Activated naive CD8-positive, alpha-beta T cell treated with anti-CD3 and anti-CD28 coated beads, Interleukin-2, amount 50 U/mL, for 24 hours (primary cell): ENCODE data around the gene LYPD4.

Source experiments
- ATAC-seq: fragments of 150-1000 bp; cut with Tn5 transposase; one replicate; pipeline ENCODE4 v1.10.0; 2021
- DNase-seq: peaks from one replicate; pipeline ENCODE4 v3.0.0; 2021
- H3K27ac Mint-ChIP-seq: one replicate; pipeline ENCODE4 v1.8.0; 2021; ENCODE audit warnings: mild to moderate bottlenecking, mixed read lengths
- H3K27me3 Mint-ChIP-seq: one replicate; pipeline ENCODE4 v1.8.0; 2021; ENCODE audit warnings: mixed read lengths
- H3K36me3 Mint-ChIP-seq: one replicate; pipeline ENCODE4 v1.8.0; 2021; ENCODE audit warnings: low read depth, mixed read lengths
- H3K4me1 Mint-ChIP-seq: one replicate; pipeline ENCODE4 v1.8.0; 2021; ENCODE audit warnings: mixed read lengths
- H3K4me3 Mint-ChIP-seq: one replicate; pipeline ENCODE4 v1.8.0; 2021; ENCODE audit warnings: mild to moderate bottlenecking, moderate library complexity, mixed read lengths
- H3K9me3 Mint-ChIP-seq: one replicate; pipeline ENCODE4 v1.8.0; 2021; ENCODE audit warnings: mixed read lengths

Gene LYPD4

DNA sequence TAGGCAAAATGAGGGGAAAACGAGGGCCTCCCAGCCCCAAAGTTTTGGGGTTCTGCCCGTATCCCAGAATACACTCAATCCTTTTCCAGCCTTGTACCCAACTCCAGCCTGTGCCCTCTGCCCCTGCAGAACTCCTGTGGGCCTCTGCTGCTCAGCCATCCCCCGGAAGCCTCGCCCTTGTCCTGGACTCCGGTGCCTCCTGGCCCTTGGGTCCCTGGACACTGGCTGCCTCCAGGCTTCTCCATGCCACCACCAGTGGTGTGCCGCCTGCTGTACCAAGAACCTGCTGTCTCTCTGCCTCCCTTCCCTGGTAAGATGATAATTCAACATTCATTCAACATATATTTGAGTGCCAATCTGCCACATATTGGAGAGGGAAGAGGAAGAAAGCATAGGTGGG is 4.2 kb upstream of the LYPD4 start:
- H3K27me3 Mint-ChIP-seq: peaks cover 4% of the 10 kb centered on the region
- ATAC-seq: no peak
- no peaks in the 10 kb centered on the region for H3K9me3 Mint-ChIP-seq
- H3K4me1 Mint-ChIP-seq: no peaks in the 10 kb centered on the region
- no peak for DNase-seq
- no peaks in the 10 kb centered on the region for H3K36me3 Mint-ChIP-seq
- H3K27ac Mint-ChIP-seq: no peak overlapping the region
- no peak overlapping the region for H3K4me3 Mint-ChIP-seq

DNA sequence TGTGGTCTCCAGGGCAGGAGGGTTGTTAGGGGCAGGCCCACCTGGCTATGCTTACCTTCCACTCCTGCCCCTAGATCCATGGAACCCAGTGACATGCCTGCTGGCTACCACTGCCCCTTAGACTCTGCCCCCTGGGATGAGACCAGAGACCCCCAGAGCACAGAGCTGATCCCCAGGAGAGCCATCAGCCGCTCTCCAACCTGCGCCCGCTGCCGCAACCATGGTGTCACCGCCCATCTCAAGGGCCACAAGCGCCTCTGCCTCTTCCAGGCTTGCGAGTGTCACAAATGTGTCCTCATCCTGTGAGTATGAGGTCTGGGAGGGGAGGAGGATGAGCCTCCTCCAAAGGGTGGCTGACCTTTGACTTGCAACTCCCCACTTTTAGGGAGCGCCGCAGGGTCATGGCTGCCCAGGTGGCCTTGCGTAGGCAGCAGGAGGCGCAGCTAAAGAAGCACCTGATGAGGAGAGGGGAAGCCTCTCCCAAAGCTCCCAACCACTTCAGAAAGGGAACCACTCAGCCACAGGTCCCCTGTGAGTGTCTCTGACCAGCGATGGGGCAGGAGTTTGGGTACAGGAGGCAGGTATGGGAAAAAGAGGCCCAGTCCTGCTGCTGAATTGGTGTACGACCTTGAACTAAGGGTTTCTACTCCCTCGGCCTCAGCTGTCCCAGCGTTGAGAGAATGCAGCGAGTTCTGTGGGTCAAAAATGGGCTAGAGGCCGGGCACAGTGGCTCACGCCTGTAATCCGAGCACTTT is 3.0 kb upstream of the LYPD4 start:
- ATAC-seq (no peak), DNase-seq (no peak)
- Mint-ChIP-seq H3K4me1 (no peaks in the 10 kb centered on the region), H3K36me3 (no peaks in the 10 kb centered on the region), H3K4me3 (no peak overlapping the region), H3K27me3 (peaks cover 6% of the 10 kb centered on the region), H3K9me3 (no peaks in the 10 kb centered on the region), H3K27ac (no peak overlapping the region)

DNA sequence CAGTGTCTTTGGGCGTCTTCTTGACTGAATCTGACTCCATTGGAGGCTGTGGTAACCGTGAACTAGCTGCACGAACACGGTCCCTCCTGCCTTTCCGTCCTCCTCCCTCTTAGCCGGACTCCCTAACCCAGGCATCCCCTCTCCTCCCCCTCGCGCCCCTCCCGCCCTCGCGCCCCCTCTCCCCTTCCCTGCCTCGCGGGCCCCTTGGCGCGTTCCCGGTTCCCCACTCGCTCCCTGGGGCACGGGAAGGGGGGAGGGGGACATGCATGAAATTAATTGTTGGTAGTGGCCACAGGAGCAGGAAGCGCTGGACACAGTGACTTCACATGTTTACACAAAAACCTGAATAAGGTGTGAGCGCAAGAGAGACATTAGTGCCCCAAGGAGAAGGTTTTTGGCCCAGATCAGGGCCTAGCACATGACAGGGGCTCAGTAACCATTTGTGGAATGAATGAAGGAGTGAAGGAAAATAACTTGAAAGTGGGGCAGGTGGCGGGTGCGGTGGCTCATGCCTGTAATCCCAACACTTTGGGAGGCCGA is 638 bp upstream of the LYPD4 start:
- Mint-ChIP-seq H3K27ac (no peak overlapping the region), H3K27me3 (peaks cover 1% of the 10 kb centered on the region), H3K36me3 (no peaks in the 10 kb centered on the region), H3K4me1 (no peaks in the 10 kb centered on the region), H3K9me3 (no peaks in the 10 kb centered on the region), H3K4me3 (no peak overlapping the region)
- DNase-seq (no peak), ATAC-seq (no peak)

DNA sequence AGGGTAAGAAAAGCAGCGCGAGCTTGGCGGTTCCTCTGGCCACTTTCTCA is 343 bp upstream of the LYPD4 start, which contains the start of gene DMRTC2:
Gene DMRTC2, plus strand, starts transcription at position 42 of the 50 bp plus-strand sequence. CDS start 2,387 bp downstream, outside the sequence.
- no peaks in the 10 kb centered on the region for H3K9me3 Mint-ChIP-seq
- no peak for DNase-seq
- no peak within 1 kb of the TSS for H3K4me3 Mint-ChIP-seq
- H3K27ac Mint-ChIP-seq: no peak within 1 kb of the TSS
- H3K27me3 Mint-ChIP-seq: peaks cover 1% of the 10 kb centered on the region
- no peak for ATAC-seq
- no peaks in the 10 kb centered on the region for H3K4me1 Mint-ChIP-seq
- H3K36me3 Mint-ChIP-seq: no peaks in the 10 kb centered on the region

DNA sequence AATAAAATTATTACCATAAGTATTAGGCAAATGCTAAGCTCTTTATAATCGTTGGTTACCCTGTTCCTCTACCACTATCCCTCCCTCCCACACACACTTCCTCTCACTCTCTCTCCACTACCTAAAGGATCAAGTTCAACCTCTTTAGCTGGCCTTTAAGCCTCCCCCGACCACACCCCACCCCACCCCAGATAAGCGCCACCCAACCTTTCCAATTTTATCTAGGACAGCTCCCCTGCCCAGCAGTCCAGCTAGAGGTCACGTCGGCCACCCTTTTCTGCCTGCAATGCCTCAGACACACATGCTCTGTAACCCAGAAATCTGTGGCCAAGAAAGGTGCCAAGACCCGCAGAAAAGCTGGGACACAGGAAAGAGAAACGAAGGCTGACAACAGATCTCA is 1.1 kb downstream of the LYPD4 start:
- DNase-seq (no peak), ATAC-seq (no peak)
- Mint-ChIP-seq H3K4me1 (no peaks in the 10 kb centered on the region), H3K9me3 (no peaks in the 10 kb centered on the region), H3K27me3 (peaks cover 1% of the 10 kb centered on the region), H3K27ac (no peak overlapping the region), H3K36me3 (no peaks in the 10 kb centered on the region), H3K4me3 (no peak overlapping the region)

DNA sequence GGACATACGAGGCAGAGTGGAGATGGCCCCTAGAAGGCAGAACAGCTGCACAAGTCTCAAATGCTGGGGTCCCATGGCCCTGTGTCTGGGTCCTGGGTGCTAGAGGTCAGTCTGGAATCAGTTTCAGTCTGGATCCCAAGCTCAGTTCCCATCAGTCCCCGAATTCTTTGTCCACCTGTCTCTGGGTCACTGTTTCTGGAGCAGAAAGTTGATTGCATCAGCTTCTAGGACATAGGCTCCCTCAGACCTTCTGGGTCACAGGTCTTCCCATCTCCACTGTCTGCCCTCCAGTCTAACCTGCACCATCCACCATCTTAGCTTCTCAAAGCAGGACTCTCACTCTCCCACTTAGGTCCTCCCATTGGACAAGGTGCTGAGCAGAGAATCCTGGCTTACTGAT is 5.3 kb downstream of the LYPD4 start:
- Mint-ChIP-seq H3K27ac (no peak overlapping the region), H3K27me3 (peaks cover 12% of the 10 kb centered on the region), H3K9me3 (no peaks in the 10 kb centered on the region), H3K4me1 (no peaks in the 10 kb centered on the region), H3K36me3 (no peaks in the 10 kb centered on the region), H3K4me3 (no peak overlapping the region)
- DNase-seq: no peak
- no peak for ATAC-seq

DNA sequence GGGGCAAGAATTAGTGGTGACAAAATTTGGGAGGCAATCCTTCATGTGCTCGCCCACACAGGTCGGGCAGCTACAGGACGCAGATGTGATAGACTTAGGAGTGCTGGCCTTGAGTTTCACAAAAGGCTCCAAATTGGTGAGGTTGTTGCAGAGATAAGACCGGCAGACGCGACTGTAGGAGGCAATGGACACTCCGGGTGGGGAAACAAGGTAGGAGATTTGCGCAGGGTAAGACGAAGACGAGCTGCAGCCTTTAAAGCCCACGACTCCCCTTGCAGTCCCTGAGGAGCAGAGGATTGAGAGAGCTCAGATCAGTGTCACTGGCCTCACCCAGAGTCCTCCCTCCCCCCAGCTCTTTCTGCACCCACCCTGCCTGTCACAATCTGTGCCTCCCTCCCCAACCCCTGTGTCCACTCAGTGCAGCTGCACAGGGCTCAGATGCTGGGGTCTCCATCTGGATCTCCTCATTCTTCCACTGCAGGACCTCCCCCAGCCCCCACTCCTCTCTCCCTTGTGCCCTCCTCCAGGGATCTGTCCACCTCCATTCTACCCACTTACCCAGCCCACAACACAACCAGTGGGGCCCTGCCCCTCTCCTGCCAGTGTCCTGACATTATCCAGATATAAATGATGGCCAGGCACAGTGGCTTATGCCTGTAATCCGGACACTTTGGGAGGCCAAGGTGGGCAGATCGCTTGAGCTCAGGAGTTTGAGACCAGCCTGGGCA is 6.3 kb downstream of the LYPD4 start:
- Mint-ChIP-seq H3K27ac (no peak overlapping the region), H3K4me1 (no peaks in the 10 kb centered on the region), H3K27me3 (peaks cover 12% of the 10 kb centered on the region), H3K9me3 (no peaks in the 10 kb centered on the region), H3K36me3 (no peaks in the 10 kb centered on the region), H3K4me3 (no peak overlapping the region)
- DNase-seq (no peak), ATAC-seq (no peak)

DNA sequence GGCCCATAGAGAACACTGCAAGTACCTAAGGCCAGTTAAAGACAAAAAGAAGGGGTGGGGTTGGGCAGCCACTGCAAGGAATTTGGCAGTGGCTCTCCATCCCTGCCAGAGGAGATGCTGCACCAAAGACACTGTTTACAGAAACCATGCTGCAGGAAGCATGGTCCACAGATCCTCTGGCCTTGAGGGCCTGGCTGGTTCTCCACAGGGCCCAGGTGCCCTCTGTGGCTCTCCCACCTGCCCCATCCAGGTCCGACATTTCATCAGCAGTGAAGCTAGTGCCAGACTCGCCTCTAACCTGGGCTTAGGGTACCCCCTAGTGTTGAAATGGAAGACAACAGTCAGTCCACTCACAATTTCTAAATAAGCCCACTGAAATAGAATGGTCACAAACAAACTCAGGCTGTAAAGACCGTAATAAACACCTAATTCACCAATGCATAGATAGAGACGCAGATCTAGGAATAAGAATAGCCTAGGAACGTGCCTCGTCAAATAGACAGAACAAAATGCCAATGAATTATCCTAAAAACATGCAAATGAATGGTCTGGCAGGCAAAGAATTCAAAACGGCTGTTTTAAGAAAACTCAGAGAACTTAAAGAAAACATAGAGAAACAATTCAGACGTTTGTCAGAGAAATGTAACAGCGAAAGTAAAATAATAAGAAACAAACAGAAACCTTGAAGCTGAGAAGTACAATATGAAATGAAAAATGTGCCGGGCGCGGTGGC is 23.3 kb downstream of the LYPD4 start:
- ATAC-seq: peak; percentile 81

DNA sequence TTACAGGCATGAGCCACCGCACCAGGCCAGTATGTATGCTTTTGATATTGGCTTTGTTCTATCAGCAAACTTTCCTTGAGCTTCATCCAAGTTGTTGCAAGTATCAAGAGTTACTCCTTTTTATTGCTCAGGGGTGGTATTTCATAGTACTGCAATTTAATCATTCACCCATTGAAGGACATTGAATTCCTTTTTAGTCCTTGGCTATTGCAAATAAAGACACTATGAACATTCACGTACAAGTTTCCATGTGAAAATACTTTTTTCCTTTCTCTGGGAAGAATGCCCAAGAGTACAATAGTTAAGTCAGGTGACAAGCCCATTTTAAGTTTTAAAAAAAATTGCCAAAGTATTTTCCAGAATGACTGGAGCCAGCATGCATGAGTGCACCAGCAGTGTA is 27.7 kb downstream of the LYPD4 start:
- DNase-seq (no peak), ATAC-seq (no peak)
- H3K4me1 Mint-ChIP-seq: peaks cover 11% of the 10 kb centered on the region
- H3K36me3 Mint-ChIP-seq: no peaks in the 10 kb centered on the region
- no peak overlapping the region for H3K27ac Mint-ChIP-seq
- H3K4me3 Mint-ChIP-seq: no peak overlapping the region
- no peaks in the 10 kb centered on the region for H3K9me3 Mint-ChIP-seq
- peaks cover 5% of the 10 kb centered on the region for H3K27me3 Mint-ChIP-seq

More for the DNA sequence above, 23.3 kb downstream of the LYPD4 start:
- H3K4me3 Mint-ChIP-seq: no peak overlapping the region
- no peak overlapping the region for H3K27ac Mint-ChIP-seq
- H3K36me3 Mint-ChIP-seq: no peaks in the 10 kb centered on the region
- no peaks in the 10 kb centered on the region for H3K9me3 Mint-ChIP-seq
- peaks cover 12% of the 10 kb centered on the region for H3K27me3 Mint-ChIP-seq
- DNase-seq: peak; percentile 37
- H3K4me1 Mint-ChIP-seq: no peaks in the 10 kb centered on the region

DNA sequence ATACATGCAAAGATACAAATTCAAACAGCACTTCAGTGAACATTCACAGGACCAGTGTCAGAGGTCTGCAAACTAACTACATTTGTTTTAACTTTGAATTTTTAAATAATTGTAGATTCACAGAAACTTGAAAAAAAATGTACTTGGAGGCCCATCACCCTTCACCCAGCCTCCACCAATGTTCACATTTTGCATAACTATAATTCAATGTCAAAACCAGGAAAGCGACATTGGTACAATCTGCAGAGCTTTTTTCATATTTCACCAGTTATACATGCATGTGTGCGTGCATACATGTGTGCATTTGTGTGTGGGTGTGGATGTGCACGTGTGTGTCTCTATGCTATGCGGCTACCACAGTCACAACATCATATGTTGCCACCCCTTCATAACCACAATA is 29.2 kb downstream of the LYPD4 start:
- H3K9me3 Mint-ChIP-seq: no peaks in the 10 kb centered on the region
- H3K27me3 Mint-ChIP-seq: no peaks in the 10 kb centered on the region
- no peaks in the 10 kb centered on the region for H3K36me3 Mint-ChIP-seq

DNA sequence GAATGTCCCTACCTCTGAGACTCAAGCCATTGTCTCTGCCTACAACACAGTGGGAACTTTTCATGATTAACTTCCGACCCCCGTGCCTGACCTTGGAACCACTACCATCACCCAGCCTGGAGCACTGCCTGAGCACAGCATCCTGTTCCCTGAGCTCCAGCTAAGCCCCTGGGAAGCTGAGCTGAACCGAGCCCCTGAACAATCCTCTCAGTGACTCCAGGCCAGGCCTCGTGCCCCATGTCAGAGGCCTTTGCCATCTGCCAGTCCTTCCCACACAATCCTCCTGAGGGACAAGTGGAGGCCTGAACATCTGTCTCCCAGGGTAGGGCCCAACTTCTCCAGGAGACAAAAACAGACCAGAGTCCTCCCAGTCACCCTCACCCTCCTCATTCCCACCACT is 30.6 kb downstream of the LYPD4 start:
- no peak for ATAC-seq
- Mint-ChIP-seq H3K4me1 (peaks cover 11% of the 10 kb centered on the region), H3K36me3 (no peaks in the 10 kb centered on the region), H3K9me3 (no peaks in the 10 kb centered on the region), H3K27ac (no peak overlapping the region), H3K27me3 (no peaks in the 10 kb centered on the region), H3K4me3 (no peak overlapping the region)
- no peak for DNase-seq

More for the DNA sequence above, 29.2 kb downstream of the LYPD4 start:
- Mint-ChIP-seq H3K4me1 (peaks cover 11% of the 10 kb centered on the region), H3K27ac (no peak overlapping the region), H3K4me3 (no peak overlapping the region)
- DNase-seq (no peak), ATAC-seq (no peak)

DNA sequence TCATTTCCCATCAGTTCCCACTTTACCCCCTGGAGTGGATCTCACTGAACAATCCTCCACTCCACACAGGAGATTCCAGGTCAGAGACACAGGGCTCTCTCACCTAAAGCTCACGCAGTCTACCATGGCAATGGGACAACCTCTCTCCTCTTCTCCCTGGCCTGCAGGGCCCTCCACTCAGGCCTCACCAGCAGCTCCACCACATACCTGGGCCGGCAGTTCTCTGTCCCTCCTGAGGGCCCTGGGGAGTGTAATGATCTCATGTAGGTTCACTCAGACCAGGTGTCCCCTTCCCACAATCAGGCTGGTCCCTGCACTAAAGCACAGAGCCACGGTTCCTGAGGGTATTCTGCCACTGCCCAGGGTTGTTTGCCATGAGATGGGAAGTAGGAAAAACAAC is 32.5 kb downstream of the LYPD4 start:
- Mint-ChIP-seq H3K36me3 (no peaks in the 10 kb centered on the region), H3K27ac (no peak overlapping the region), H3K4me1 (peaks cover 11% of the 10 kb centered on the region), H3K4me3 (no peak overlapping the region), H3K27me3 (peaks cover 3% of the 10 kb centered on the region), H3K9me3 (no peaks in the 10 kb centered on the region)
- no peak for ATAC-seq
- DNase-seq: no peak

DNA sequence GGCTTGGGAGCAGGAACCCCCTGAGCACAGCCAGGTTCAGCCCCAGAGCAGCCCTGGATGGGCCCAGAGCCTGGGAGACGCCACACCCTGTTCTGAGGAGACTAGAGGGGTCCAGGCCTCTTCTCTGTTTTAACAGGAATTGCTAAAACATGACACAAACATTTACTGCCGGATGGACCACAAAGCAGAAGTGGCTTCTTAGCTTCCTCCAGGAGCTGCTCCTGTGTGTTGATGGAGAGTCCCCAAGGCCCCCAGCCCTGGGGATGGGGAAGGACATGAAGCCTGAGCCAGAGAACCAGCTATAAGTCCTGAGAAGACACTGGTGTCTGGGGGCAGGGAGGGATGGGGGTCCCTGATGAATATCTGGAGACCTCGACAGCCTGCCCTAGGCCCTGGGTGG is 33.4 kb downstream of the LYPD4 start:
- no peak for ATAC-seq

DNA sequence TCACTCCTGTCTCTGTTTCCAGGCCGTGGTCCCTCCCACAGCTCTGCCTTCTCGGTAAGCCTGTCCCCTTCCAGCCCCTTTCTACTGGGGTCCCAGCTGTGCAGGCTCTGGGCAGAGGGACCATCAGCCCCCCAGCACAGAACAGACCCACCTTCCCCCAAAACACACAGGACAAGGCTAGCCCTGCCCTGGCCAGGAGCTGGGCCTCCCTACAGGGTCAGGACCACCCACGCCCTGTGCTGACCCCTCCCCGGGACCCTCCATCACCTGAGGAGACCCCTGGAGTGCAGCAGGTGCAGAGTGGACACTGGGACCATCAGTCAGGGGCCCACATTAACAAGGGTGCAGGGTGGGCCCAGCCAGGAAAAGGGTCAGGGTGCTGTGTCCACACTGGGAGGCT is 34.2 kb downstream of the LYPD4 start:
- H3K4me3 Mint-ChIP-seq: no peak overlapping the region
- peaks cover 9% of the 10 kb centered on the region for H3K4me1 Mint-ChIP-seq
- H3K27ac Mint-ChIP-seq: no peak overlapping the region
- no peaks in the 10 kb centered on the region for H3K36me3 Mint-ChIP-seq
- DNase-seq: no peak
- no peak for ATAC-seq
- peaks cover 3% of the 10 kb centered on the region for H3K27me3 Mint-ChIP-seq
- no peaks in the 10 kb centered on the region for H3K9me3 Mint-ChIP-seq

More for the DNA sequence above, 33.4 kb downstream of the LYPD4 start:
- DNase-seq: no peak
- Mint-ChIP-seq H3K27ac (no peak overlapping the region), H3K36me3 (no peaks in the 10 kb centered on the region), H3K27me3 (peaks cover 3% of the 10 kb centered on the region), H3K9me3 (no peaks in the 10 kb centered on the region), H3K4me1 (peaks cover 11% of the 10 kb centered on the region), H3K4me3 (no peak overlapping the region)
